Anterior cingulate cortex (tissue), 58 donors: ENCODE data around the gene PLPP2.
"Not testable (repeated sequence)": the region's sequence is repeated elsewhere in the genome, so short reads cannot be mapped to it uniquely, and the experiment has no call there.

Source experiments
- DNase-seq, 58 donors: peaks; one replicate each; lab custom pipeline; 2025; lab: John Stamatoyannopoulos, UW

PLPP2 gene

DNA sequence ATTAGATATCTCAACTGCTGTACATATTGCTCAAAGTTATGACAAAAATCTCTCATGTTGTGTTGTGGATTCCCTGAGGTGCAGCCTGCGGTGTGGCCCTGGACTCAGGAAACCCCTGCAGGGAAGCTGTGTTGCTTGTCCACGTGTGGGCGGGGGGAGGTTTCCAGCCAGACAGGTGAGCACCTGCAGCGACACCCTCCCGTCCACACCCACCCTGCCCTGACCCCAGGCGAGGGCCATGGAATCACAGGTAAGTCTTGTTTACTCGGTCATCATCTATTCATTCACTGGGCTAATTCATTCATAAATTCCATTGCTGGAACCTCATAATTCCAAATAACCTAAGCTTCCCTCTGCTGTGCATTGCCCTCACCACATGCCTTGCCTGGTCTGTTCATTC, 14.1 kb downstream of the PLPP2 start:
- DNase-seq = no peak

GRCh38 chr19:275958-276646, 15.1 kb downstream of the PLPP2 start:
- DNase-seq = no peak

DNA sequence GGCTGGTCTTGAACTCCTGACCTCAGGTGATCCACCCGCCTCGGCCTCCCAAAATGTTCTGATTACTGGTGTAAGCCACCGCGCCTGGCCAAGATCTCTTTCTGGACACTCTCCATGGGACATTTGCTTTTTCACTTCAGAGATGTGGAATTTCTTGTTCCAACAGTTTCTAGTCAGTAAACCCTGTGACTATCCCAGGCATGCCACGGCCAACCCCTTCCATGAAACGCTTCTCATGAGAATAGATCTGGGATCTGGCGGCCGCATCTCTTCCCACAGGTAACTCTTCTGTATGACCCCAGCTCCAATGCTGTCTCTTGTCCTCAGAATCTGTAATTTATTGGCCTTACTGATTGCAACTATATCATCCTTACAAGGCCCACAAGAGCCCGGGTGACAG, 16.2 kb downstream of the PLPP2 start:
- DNase-seq = no peak

GRCh38 chr19:273393-273792, 17.8 kb downstream of the PLPP2 start:
- no peak for DNase-seq

DNA sequence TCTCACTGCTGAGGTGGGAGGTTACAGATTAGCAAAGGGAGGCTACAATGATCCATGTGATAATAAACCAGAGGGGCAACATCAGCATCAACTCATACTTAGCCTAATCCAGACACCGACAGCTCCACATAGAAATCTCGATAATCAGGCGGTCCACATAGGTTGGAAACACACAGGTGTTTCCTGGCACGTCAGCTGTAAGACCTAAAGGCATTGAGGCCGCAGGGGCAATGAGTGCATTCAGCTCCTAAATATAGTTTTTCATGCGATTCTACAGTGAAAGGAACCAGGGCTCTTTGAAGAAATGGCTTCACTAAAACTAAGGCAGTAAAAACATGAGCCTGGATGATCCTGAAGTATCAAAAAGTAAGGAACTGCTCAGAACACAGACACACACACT, 19.3 kb downstream of the PLPP2 start:
- DNase-seq = no peak

GRCh38 chr19:270766-271318, 20.4 kb downstream of the PLPP2 start:
- not testable (repeated sequence) for DNase-seq

GRCh38 chr19:269241-269640, 22.0 kb downstream of the PLPP2 start:
- DNase-seq = no peak

DNA sequence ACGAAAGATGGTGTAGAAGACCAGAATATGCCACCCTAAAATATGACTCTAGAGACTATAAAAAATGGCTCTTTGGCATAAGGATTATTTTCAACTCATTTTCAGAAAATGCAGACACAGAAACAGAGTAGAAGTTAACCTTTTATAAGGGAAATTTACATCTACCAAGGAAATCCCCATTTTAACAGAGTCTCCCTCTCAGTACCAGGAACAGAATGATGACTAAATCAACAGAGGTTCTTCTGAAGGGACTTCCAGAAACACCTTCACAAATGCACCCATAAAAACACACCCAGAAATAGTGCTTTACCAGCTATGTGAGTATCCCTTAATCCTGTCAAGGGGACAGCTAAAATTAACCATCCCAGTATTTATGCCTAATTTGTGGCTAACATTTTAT, 29.1 kb downstream of the PLPP2 start:
- no peak for DNase-seq

GRCh38 chr19:256804-257203, 34.4 kb downstream of the PLPP2 start:
- not testable (repeated sequence) for DNase-seq

DNA sequence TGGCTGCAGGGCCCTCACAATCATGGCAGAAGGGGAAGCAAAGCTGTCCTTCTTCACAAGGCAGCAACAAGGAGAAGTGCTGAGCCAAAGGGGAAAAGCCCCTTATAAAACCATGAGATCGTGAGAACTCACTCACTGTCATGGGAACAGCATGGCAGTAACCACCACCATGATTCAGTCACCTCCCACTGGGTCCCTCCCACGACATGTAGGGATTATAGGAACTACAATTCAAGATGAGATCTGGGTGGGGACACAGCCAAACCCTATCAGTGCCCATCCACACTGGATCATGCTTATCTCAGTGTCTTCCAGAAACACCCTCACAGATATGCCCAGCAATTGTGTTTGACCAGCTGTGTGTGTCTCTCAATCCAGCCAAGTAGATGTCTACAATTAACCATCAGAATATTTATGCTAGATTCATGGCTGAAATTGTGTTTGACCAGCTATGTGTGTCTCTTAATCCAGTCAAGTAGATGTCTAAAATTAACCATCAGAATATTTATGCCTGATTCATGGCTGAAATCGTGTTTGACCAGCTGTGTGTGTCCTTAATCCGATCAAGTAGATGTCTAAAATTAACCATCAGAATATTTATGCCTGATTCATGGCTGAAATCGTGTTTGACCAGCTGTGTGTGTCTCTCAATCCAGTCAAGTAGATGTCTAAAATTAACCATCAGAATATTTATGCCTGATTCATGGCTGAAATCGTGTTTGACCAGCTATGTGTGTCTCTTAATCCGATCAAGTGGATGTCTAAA, 38.6 kb downstream of the PLPP2 start:
- not testable (repeated sequence) for DNase-seq

- no peak for DNase-seq
Measured at GRCh38 chr19:246551-246950, 44.7 kb downstream of the PLPP2 start.

DNA sequence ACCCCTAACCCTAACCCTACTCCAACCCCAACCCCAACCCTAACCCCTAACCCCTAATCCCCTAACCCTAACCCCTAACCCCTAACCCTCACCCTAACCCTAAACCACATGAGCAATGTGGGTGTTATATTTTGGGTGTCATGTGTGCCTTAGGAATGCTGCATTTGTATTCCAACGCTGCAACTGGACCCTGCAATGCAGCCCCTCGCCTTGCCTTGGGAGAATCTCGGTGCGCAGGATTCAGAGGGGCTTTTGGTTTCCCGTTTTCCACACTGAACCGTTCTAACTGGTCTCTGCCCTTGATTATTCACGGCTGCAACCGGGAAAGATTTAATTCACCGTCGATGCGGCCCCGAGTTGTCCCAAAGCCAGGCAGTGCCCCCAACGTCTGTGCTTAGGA, 45.3 kb downstream of the PLPP2 start:
- DNase-seq = not testable (repeated sequence)

DNA sequence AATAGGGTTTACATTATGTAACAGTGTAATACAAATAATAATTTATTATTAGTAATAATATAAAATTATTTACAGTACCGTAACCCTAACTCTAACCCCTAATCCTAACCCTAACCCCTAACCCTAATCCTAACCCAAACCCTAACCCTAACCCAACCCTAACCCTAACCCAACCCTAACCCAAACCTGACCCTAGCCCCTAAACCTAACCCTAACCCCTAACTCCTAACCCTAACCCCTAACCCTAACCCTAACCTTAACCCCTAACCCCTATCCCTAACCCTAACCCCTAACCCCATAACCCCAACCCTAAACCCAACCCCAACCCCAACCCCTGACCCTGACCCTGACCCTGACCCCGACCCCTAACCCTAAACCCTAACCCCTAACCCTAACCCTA, 45.7 kb downstream of the PLPP2 start:
- no peak for DNase-seq
